Activated CD8-positive, alpha-beta memory T cell treated with anti-CD3 and anti-CD28 coated beads for 48 hours (primary cell): ENCODE data around the gene OR52A1.

ENCODE experiments used
- DNase-seq, 3 experiments: peaks; one replicate each; pipeline ENCODE4 v3.0.0-alpha.2; 2020; ENCODE audit warnings: low read depth in 2 of 3, low spot score in 2 of 3

The OR52A1 gene

DNA sequence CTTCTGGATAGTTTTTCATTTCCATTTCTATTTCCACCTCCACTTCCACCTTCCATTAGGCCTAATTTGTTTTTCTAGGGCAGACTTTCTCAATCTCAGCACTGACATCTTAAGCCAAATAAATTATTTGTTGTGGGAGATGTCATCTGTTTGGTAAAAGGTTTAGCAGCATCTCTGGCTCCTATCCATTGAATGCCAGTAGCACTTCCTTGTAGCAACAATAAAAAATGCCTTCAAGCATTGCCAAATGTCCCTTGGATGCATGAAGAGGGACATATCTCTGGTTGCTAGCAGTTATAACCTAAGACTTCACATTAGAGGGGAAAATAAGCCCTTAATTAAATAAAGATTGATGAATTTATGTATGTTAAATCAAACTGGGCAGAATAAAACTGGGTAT, 18.3 kb downstream of the OR52A1 start:
- DNase-seq = no peak

DNA sequence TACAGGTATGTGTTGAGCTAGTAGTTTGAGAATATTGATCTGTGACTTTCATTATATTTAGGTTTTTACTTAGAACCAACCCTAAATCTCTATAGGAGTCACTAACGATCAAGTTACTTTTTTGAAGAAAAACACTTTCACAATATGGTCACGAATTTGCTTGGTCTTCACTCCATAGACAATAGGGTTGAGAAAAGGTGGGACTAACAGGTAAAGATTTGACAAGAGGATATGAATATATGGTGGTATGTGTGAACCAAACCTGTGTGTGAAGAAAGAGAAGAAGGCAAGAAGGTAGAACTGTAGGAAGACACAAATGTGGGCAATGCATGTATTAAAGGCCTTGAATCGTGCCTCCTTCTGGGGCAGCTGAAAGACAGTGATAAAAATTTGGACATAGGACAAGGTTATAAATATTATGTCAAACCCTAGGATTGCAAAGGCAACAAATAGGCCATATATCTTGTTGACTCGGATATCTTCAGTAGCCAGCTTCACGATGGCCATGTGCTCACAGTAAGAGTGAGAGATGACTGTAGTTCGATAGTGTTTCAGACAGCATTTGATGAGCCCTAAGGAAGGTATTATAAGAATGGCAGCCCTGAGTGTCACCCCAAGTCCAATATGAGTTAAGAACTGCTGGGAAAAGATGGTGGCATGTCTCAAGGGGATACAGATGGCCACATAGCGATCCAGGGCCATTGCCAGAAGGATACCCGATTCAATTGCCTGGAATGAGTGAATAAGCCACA, 22.8 kb downstream of the OR52A1 start:
- DNase-seq = no peak

DNA sequence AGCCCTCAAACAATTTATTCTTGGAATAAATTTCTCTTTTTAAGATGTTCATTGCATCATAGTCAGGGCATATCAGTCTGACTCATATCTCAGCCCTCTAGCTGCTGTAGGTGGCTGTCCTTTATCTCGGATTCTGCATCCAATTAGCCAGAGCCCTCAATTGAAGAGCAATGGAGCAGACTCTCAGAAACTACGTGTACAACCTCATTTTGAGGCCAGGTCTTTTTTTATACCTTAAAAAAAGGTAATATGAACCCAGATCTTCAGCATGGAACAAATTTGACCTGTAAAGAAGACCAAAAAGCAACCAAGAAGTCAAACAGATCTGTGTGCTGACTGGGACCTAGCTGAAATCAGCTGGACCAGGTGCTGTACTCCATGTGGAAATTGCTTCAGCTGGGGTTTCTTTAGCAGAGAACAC, 25.1 kb downstream of the OR52A1 start:
- no peak for DNase-seq

DNA sequence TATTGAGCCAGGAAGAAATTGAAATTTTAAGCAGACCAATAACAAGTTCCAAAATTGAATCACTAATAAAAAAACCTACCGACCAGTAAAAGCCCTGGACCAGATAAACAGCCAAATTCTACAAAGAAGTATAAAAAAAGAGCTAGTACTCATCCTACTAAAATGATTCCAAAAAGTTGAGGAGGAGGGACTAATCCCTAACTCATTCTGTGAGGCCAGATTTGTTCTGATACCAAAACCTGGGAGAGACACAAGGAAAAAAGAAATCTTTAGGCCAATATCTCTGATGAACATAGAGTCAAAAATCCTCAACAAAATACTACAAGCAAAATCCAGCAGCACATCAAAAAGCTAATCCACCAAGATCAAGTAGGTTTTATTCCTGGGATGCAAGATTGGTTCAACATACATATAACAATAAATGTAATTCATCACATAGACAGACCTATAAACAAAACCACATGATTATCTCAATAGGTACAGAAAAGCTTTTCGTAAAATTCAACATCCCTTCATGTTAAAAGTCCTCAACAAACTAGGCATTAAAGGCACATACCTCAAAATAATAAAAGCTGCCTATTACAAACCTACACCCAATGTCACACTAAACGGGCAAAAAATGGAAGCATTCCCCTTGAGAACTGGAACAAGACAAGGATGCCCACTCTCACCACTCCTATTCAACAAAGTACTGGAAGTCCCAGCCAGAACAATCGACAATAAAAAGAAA, 29.5 kb downstream of the OR52A1 start:
- no peak for DNase-seq

DNA sequence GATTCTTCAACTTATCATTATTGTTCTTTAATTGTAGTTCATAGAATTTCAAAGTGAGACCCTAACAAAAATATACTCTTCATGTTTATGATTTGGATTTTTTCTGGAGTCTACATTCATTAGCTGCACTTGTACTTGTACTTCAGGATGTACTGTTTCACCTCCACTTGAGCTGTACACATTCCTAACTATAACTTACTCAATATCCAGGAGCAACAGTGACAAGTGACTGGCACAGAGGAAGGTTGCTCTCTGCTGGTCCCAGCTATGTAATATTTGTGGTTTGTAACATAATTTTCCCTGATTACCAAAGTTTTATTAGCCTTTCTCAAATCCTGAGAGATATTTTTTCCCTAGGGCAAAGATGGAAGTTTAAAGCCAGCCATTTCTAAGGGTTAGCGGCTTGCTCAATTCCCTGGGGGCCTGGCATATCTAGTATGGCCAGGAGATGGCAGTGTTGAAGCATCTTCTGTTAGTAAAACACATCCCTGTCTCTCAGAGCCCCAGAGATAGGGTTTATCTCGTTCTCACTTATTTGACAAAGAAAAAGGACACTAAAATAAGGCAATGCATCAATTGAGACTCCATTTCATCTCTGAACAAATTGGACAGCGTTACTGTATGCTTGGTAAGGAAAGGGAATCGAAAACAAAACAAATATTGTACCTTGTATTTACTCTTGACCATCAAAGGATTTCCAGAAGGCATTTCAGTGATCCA, 30.6 kb downstream of the OR52A1 start:
- peak in 2 of 3 experiments; percentile 4 to 14 for DNase-seq

DNA sequence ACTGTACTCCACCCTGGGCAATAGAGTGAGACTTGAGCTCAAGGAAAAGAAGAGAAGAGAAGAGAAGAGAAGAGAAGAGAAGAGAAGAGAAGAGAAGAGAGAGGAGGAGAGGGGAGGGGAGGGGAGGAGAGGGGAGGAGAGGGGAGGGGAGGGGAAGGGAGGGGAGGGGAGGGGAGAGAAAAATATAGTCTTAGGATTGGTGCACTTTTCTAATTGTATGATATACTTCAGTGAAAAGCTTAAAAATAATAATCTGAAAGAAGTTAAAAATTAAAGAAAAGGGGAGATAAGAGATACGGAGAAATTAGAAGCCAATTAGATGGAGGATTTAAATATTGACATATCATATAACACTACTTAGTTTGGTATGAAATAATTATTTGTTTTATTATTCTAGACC, 35.7 kb downstream of the OR52A1 start:
- DNase-seq = no peak

DNA sequence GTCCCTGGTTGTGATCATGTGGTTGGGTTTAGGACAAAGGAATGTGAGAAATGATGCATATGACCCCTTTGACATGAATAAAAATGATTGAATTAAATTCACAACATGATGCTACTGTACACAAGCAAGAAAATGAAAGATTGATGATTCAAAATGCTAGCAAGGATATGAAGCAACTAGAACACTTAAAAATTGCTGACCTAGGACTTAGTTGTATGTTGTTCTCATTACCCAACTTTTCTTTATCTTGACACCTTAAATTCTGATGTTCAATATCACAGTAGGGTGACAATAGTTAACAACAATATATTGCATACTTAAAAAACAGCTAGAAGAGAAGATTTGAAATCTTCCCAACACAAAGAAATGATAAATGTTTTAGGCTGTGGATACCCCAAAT, 37.0 kb downstream of the OR52A1 start:
- no peak for DNase-seq

DNA sequence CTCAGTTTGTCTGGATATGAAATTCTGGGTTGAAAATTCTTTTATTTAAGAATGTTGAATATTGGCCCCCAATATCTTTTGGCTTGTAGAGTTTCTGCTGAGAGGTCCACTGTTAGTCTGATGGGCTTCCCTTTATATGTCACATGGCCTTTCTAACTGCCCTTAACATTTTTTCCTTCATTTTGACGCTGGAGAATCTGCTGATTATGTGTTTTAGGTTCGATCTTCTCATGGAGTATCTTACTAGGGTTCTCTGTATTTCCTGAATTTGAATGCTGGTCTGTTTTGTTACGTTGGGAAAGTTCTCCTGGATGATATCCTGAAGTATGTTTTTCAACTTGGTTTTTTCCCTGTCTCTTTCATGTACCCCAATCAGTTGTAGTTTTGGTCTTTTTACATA, 39.2 kb downstream of the OR52A1 start:
- no peak for DNase-seq

DNA sequence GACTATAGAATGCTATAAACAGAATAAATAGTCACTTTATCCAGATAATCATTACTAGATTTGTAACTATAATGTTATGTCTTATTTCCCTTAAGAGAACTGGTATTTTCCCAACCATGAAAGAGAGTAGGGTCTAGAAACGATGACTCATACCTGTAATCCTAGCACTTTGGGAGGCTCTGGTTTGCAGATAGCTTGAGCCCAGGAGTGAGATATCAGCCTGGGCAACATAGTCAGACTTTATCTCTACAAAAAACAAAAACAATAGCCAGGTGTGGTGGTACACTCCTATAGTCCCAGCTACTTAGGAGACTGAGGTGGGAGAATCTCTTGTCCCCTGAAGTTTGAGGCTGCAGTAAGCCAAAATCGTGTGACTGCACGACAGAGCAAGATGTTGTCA, 47.3 kb downstream of the OR52A1 start:
- no peak for DNase-seq

DNA sequence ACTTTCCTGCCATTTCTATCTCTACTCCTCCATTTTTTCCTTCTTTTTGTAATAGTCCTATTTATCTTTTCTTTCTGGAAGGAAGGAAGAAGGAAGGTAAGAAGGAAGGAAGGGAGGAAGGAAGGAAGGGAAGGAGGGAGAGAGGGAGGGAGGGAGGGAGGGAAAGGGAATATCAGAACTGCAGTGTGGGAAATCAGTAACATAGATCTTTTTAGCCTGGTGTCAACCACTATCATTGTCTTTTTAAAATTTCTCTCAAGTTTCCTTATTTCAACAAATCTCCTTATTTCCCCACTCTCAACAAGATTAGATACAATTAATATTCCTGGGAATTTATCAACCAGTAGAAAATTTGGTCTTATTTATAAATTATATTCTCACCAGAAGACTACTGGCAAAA, 51.5 kb downstream of the OR52A1 start:
- DNase-seq = no peak

DNA sequence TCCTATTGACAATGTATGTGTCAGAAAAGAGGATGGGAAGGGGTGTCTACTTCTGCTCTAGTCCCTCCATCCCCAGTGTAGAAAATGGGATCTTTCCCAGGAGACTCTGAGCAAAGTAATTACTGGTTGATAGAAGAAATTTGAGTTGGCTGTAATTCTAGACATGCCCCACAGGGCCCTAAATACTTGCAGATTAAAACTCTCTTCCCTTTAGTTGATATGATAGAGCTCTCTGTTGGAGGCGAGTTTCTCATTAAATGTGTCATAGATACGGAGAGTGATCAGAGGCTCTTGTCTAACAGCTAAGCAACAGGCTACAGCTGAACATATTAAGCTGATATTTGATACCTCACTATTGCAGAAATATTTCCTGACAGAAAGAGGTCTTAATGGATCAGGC, 52.3 kb downstream of the OR52A1 start:
- DNase-seq = no peak

DNA sequence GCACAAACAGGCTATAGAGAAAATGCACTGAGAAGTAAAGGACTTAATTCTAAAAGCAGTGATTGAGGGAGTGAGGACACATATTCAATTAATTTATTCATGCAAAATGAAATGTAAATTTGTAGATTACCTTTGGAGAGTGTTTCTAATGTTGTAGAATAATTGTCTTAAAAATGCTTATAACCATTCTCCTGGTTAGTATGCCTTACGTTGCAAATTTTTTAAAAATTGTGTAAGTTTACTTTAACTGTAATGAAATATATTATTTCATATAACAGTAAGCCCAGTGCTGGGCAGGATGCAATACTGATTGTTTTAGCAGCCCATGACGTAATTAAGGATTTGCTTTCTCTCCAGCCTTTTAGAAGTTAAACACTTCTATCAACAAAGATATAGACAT, 58.5 kb downstream of the OR52A1 start:
- DNase-seq = no peak
